H9 (cell line): Measurements from ENCODE around the gene RNF157. TPM values are rescaled to one million over a fixed set of nuclear protein-coding genes. Genes with fewer than 3 reads are reported as not detected.

ENCODE experiments used
- DNase-seq: peaks from one replicate; pipeline ENCODE4 v3.0.0-alpha.2; 2017
- H2AFZ ChIP-seq: one replicate; pipeline ENCODE4 v1.6.1; 2013; ENCODE audit warnings: mild to moderate bottlenecking, low read length, control low read depth, moderate library complexity
- H2AK5ac ChIP-seq: 2 replicates; pipeline ENCODE4 v1.6.1; 2013; ENCODE audit warnings: low read length, control low read depth, mixed read lengths; ENCODE audit not compliant: insufficient read length
- H2BK120ac ChIP-seq: one replicate; pipeline ENCODE4 v1.6.1; 2013; ENCODE audit warnings: low read depth, mild to moderate bottlenecking, low read length, control low read depth, inconsistent platforms; ENCODE audit not compliant: poor library complexity, severe bottlenecking
- H2BK12ac ChIP-seq: 2 replicates; pipeline ENCODE4 v1.6.1; 2013; ENCODE audit warnings: low read length, control low read depth, mixed read lengths, low read depth; ENCODE audit not compliant: insufficient read length
- H2BK15ac ChIP-seq: 2 replicates; pipeline ENCODE4 v1.6.1; 2013; ENCODE audit warnings: low read depth, low read length, control low read depth
- H2BK20ac ChIP-seq: one replicate; pipeline ENCODE4 v1.6.1; 2013; ENCODE audit warnings: low read depth, mild to moderate bottlenecking, low read length, control low read depth, inconsistent platforms; ENCODE audit not compliant: poor library complexity, severe bottlenecking
- H2BK5ac ChIP-seq: 2 replicates; pipeline ENCODE4 v1.6.1; 2013; ENCODE audit warnings: low read length, control low read depth, mixed read lengths; ENCODE audit not compliant: insufficient read length
- H3K14ac ChIP-seq: 2 replicates; pipeline ENCODE4 v1.6.1; 2013; ENCODE audit warnings: low read length, control low read depth; ENCODE audit not compliant: insufficient read depth
- H3K18ac ChIP-seq: 2 replicates; pipeline ENCODE4 v1.6.1; 2013; ENCODE audit warnings: low read depth, mild to moderate bottlenecking, mixed read lengths, low read length, control low read depth; ENCODE audit not compliant: insufficient read length
- H3K23ac ChIP-seq: 2 replicates; pipeline ENCODE4 v1.6.1; 2013; ENCODE audit warnings: low read length, control low read depth, mixed read lengths, low read depth; ENCODE audit not compliant: insufficient read length
- H3K23me2 ChIP-seq: 2 replicates; pipeline ENCODE4 v1.6.1; 2013; ENCODE audit warnings: low read depth, mild to moderate bottlenecking, mixed read lengths, low read length, control low read depth; ENCODE audit not compliant: insufficient read length, poor library complexity, severe bottlenecking
- H3K27ac ChIP-seq: 2 replicates; pipeline ENCODE4 v1.5.1; 2013; ENCODE audit warnings: low read length, control low read depth, mixed read lengths, low read depth; ENCODE audit not compliant: insufficient read length
- H3K27me3 ChIP-seq: 2 replicates; pipeline ENCODE4 v1.6.1; 2013; ENCODE audit warnings: low read length, control low read depth, inconsistent platforms; ENCODE audit not compliant: insufficient read depth
- H3K4ac ChIP-seq: 2 replicates; pipeline ENCODE4 v1.6.1; 2013; ENCODE audit warnings: low read depth, mild to moderate bottlenecking, control low read depth, inconsistent platforms, low read length, moderate library complexity
- H3K4me1 ChIP-seq: 2 replicates; pipeline ENCODE4 v1.6.1; 2013; ENCODE audit warnings: low read length, control low read depth, inconsistent platforms; ENCODE audit not compliant: insufficient read depth
- H3K4me2 ChIP-seq: 2 replicates; pipeline ENCODE4 v1.6.1; 2013; ENCODE audit warnings: low read length, control low read depth, mixed read lengths; ENCODE audit not compliant: insufficient read length, insufficient read depth
- H3K56ac ChIP-seq: 2 replicates; pipeline ENCODE4 v1.6.1; 2013; ENCODE audit warnings: low read depth, mild to moderate bottlenecking, mixed read lengths, low read length, control low read depth; ENCODE audit not compliant: insufficient read length
- H3K79me1 ChIP-seq: 2 replicates; pipeline ENCODE4 v1.6.1; 2013; ENCODE audit warnings: low read depth, mild to moderate bottlenecking, moderate library complexity, low read length, control low read depth, inconsistent platforms; ENCODE audit not compliant: insufficient read depth, poor library complexity, severe bottlenecking
- H3K79me2 ChIP-seq: 2 replicates; pipeline ENCODE4 v1.6.1; 2013; ENCODE audit warnings: low read length, control low read depth, inconsistent platforms; ENCODE audit not compliant: insufficient read depth
- H3K9ac ChIP-seq: 2 replicates; pipeline ENCODE4 v1.6.1; 2013; ENCODE audit warnings: low read length, control low read depth, mixed read lengths; ENCODE audit not compliant: insufficient read length; ENCODE audit errors: extremely low read depth
- H3K9me3 ChIP-seq: one replicate; pipeline ENCODE4 v1.6.1; 2013; ENCODE audit warnings: low read depth, low read length, inconsistent platforms; ENCODE audit not compliant: control insufficient read depth
- H3T11ph ChIP-seq: one replicate; pipeline ENCODE4 v1.6.1; 2013; ENCODE audit warnings: mild to moderate bottlenecking, low read length, control low read depth, inconsistent platforms
- H4K20me1 ChIP-seq: one replicate; pipeline ENCODE4 v1.6.1; 2013; ENCODE audit not compliant: control insufficient read depth, insufficient read length, insufficient read depth
- H4K5ac ChIP-seq: 2 replicates; pipeline ENCODE4 v1.6.1; 2013; ENCODE audit warnings: low read depth, mild to moderate bottlenecking, mixed read lengths, low read length, control low read depth; ENCODE audit not compliant: insufficient read length
- H4K8ac ChIP-seq: replicated peaks from 2 replicates; pipeline ENCODE4 v1.6.1; 2013; ENCODE audit warnings: low read length, control low read depth, mixed read lengths, low read depth; ENCODE audit not compliant: insufficient read length
- H4K91ac ChIP-seq: 2 replicates; pipeline ENCODE4 v1.6.1; 2013; ENCODE audit warnings: low read depth, mild to moderate bottlenecking, moderate library complexity, mixed read lengths, low read length, control low read depth; ENCODE audit not compliant: insufficient read length
- H3K27ac Mint-ChIP-seq, 3 experiments: 2 replicates in 2 of 3; 3 replicates in 1 of 3; pipeline ENCODE4 v1.8.0; 2020 to 2021; ENCODE audit warnings: mixed read lengths in 3 of 3, mild to moderate bottlenecking in 1 of 3, moderate library complexity in 1 of 3
- H3K27me3 Mint-ChIP-seq: 2 replicates; pipeline ENCODE4 v1.8.0; 2021; ENCODE audit warnings: low read depth, mild to moderate bottlenecking, moderate library complexity, mixed read lengths
- H3K36me3 Mint-ChIP-seq, 3 experiments: 2 replicates in 2 of 3; 3 replicates in 1 of 3; pipeline ENCODE4 v1.8.0; 2020 to 2021; ENCODE audit warnings: low read depth in 3 of 3, mixed read lengths in 3 of 3; ENCODE audit not compliant: insufficient read depth in 1 of 3
- H3K4me1 Mint-ChIP-seq, 2 experiments: 2 replicates each; pipeline ENCODE4 v1.8.0; 2020; ENCODE audit warnings: mixed read lengths in 2 of 2
- H3K4me3 Mint-ChIP-seq, 2 experiments: 2 replicates in 1 of 2; 3 replicates in 1 of 2; pipeline ENCODE4 v1.8.0; 2020 to 2021; ENCODE audit warnings: mild to moderate bottlenecking in 2 of 2, mixed read lengths in 2 of 2, moderate library complexity in 1 of 2
- H3K9me3 Mint-ChIP-seq, 2 experiments: 2 replicates in 1 of 2; 3 replicates in 1 of 2; pipeline ENCODE4 v1.8.0; 2020; ENCODE audit warnings: mild to moderate bottlenecking in 2 of 2, mixed read lengths in 2 of 2, moderate library complexity in 1 of 2
- WGBS: extraction: QIAGEN DNeasy Blood & Tissue Kit; methylation state at CpG from one replicate; pipeline ENCODE4 v1.1.7; 2013; ENCODE audit warnings: missing lambda C conversion rate, low lambda C conversion rate, mixed read lengths; ENCODE audit not compliant: insufficient read length; ENCODE audit errors: extremely low coverage; 5-methylcytosine and 5-hydroxymethylcytosine counted together
- total RNA-seq: library from RNA; stranded (reverse); gene quantifications from 2 replicates; pipeline ENCODE4 v1.2.1, GENCODE V29; 2021
- TF ChIP-seq, protein P1 (sequence below): fragments of 200-600 bp; sonication (generic); conservative IDR thresholded peaks from 3 replicates; pipeline ENCODE4 v1.8.0; 2021; ENCODE audit warnings: antibody characterized with exemption, mild to moderate bottlenecking

Gene RNF157
- total RNA-seq, 1 experiment from 2014 or later = 9.9 TPM

DNA sequence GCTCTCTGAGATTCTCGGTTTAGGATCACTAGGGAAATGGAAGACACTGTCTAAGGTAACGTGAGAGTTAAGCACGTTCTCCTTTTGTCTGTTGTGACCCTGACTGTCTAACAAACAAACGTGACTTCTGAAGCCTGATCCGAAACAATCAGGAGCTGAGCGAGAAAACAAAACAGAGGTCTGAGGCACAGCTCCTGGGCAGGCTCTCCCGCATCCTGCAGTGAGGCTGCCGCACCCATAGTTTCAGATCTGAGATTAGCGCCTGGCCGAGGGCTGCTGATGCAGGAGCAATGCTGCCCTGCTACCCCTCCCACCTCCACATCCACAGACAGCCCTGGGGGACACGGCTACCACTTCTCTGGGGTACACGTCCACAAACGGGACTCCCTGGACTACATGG, 46.7 kb downstream of the RNF157 start:
- Histone ChIP-seq H2AK5ac (no peak overlapping the region), H3K23ac (no peak overlapping the region), H3K79me2 (no peaks in the 10 kb centered on the region), H3K4me2 (no peak overlapping the region), H3K14ac (peak overlapping the region; percentile 17; the same call in 1 of the 2 replicates), H2BK12ac (no peak overlapping the region), H3K79me1 (no peaks in the 10 kb centered on the region), H3K9ac (no peak overlapping the region), H3K18ac (peak overlapping the region; percentile 42), H3K9me3 (no peaks in the 10 kb centered on the region), H2BK20ac (no peak overlapping the region), H3K27ac (no peak overlapping the region), H4K8ac (no peak overlapping the region), H2AFZ (no peak overlapping the region), H3K27me3 (no peaks in the 10 kb centered on the region), H3K4me1 (no peaks in the 10 kb centered on the region; the same call in 1 of the 2 replicates), H3K4ac (no peak overlapping the region), H3T11ph (no peak overlapping the region), H2BK120ac (no peak overlapping the region), H4K91ac (no peak overlapping the region), H4K5ac (no peak overlapping the region), H4K20me1 (no peaks in the 10 kb centered on the region), H2BK15ac (no peak overlapping the region), H3K56ac (no peak overlapping the region), H2BK5ac (no peak overlapping the region), H3K23me2 (no peaks in the 10 kb centered on the region)
- H3K4me1 Mint-ChIP-seq = peaks cover 19 to 28% of the 10 kb centered on the region in 2 experiments
- no peak overlapping the region for H3K4me3 Mint-ChIP-seq
- H3K27ac Mint-ChIP-seq = peak overlapping the region in 1 of 3 experiments; percentile 54; a peak in 1 of 7 replicates
- H3K9me3 Mint-ChIP-seq = no peaks in the 10 kb centered on the region
- WGBS = no CpG with 5 or more reads among the region's 13 CpGs
- TF ChIP-seq, protein P1, sequence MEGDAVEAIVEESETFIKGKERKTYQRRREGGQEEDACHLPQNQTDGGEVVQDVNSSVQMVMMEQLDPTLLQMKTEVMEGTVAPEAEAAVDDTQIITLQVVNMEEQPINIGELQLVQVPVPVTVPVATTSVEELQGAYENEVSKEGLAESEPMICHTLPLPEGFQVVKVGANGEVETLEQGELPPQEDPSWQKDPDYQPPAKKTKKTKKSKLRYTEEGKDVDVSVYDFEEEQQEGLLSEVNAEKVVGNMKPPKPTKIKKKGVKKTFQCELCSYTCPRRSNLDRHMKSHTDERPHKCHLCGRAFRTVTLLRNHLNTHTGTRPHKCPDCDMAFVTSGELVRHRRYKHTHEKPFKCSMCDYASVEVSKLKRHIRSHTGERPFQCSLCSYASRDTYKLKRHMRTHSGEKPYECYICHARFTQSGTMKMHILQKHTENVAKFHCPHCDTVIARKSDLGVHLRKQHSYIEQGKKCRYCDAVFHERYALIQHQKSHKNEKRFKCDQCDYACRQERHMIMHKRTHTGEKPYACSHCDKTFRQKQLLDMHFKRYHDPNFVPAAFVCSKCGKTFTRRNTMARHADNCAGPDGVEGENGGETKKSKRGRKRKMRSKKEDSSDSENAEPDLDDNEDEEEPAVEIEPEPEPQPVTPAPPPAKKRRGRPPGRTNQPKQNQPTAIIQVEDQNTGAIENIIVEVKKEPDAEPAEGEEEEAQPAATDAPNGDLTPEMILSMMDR = no peak
- DNase-seq = no peak
- H3K27me3 Mint-ChIP-seq = no peaks in the 10 kb centered on the region; the same call in 1 of the 2 replicates
- no peaks in the 10 kb centered on the region for H3K36me3 Mint-ChIP-seq
